Lung (tissue), 12 donors: ENCODE measurements around the gene HSD11B1. TPM values are rescaled to one million over a fixed set of nuclear protein-coding genes. Genes with fewer than 3 reads are reported as not detected.
A peak's percentile ranks its signal among the peaks of the same experiment; 100 is the strongest.

Experiments
- ATAC-seq: fragments of 200-7000 bp; cut with Tn5 transposase; one replicate; pipeline ENCODE4 v1.9.1; 2020; ENCODE audit warnings: moderate number of reproducible peaks; ENCODE audit not compliant: insufficient read depth, low FRiP score
- DNase-seq, 3 donors: peaks; one replicate each; pipeline ENCODE4 v3.0.0-alpha.2; 2013 to 2017
- H3K27ac ChIP-seq, 2 donors: one replicate each; pipeline ENCODE4 v1.5.1; 2013; ENCODE audit warnings: mild to moderate bottlenecking in 2 of 2, moderate library complexity in 2 of 2, control low read depth in 1 of 2, inconsistent platforms in 1 of 2, low read depth in 1 of 2, low read length in 1 of 2
- H3K27me3 ChIP-seq, 3 donors: one replicate each; pipeline ENCODE4 v1.5.1; 2013; ENCODE audit warnings: low read length in 2 of 3; ENCODE audit not compliant: control insufficient read depth in 3 of 3, insufficient read depth in 3 of 3
- H3K36me3 ChIP-seq, 4 donors: one replicate each; pipeline ENCODE4 v1.5.1; 2013; ENCODE audit warnings: low read length in 4 of 4, mild to moderate bottlenecking in 1 of 4, moderate library complexity in 1 of 4; ENCODE audit not compliant: control insufficient read depth in 4 of 4, insufficient read depth in 4 of 4
- H3K4me1 ChIP-seq, 5 donors: one replicate each; pipeline ENCODE4 v1.5.1; 2013; ENCODE audit warnings: low read length in 5 of 5, mild to moderate bottlenecking in 2 of 5, moderate library complexity in 1 of 5; ENCODE audit not compliant: control insufficient read depth in 5 of 5, insufficient read depth in 5 of 5
- H3K4me3 ChIP-seq: one replicate; pipeline ENCODE4 v1.5.1; 2013; ENCODE audit warnings: mild to moderate bottlenecking, control low read depth, moderate library complexity
- H3K9ac ChIP-seq, 2 donors: one replicate each; pipeline ENCODE4 v1.5.1; 2013; ENCODE audit warnings: low read length in 2 of 2, control low read depth in 1 of 2; ENCODE audit not compliant: insufficient read depth in 1 of 2
- H3K9me3 ChIP-seq, 4 donors: one replicate each; pipeline ENCODE4 v1.5.1; 2013; ENCODE audit warnings: low read length in 3 of 4, mild to moderate bottlenecking in 1 of 4, moderate library complexity in 1 of 4; ENCODE audit not compliant: control insufficient read depth in 4 of 4, insufficient read depth in 3 of 4
- CTCF ChIP-seq: IDR thresholded peaks from 2 replicates; pipeline ENCODE4 v1.5.1; 2012; ENCODE audit warnings: mild to moderate bottlenecking; ENCODE audit errors: control extremely low read depth, extremely low read depth
- WGBS, 2 donors: extraction: QIAGEN DNeasy Blood & Tissue Kit; methylation state at CpG; one replicate each; pipeline ENCODE4 v1.1.7; 2013; 5-methylcytosine and 5-hydroxymethylcytosine counted together
- polyA plus RNA-seq, 2 donors: library from polyadenylated mRNA; stranded (reverse); fragments of 200-250 nt; gene quantifications; one replicate each; pipeline ENCODE4 v1.2.1, GENCODE V29; 2013
- total RNA-seq, 2 donors: library from RNA; depleted of rRNA in 1 of 2; stranded (reverse); fragments of >200 nt in 1 of 2; gene quantifications; one replicate each; pipeline ENCODE4 v1.2.1, GENCODE V29; 2014 to 2021
- donor health status: control.
- donor health status: control.
- donor health status: Bipolar disorder and iron deficiency.
- donor health status: healthy.
- donor health status: DM: yes; HTN: yes; CAD: no.

Gene HSD11B1
- total and polyA plus RNA-seq, 4 donors, result 6.5 to 74.6 (median 25.4) TPM

GRCh38 chr1:209672705-209673630 is 31.7 kb upstream of the HSD11B1 start:
- TF ChIP-seq CTCF, result no peak
- no peak overlapping the region for H3K9ac ChIP-seq
- H3K4me3 ChIP-seq, result no peak overlapping the region
- H3K27me3 ChIP-seq, result no peaks in the 10 kb centered on the region
- peaks cover 8 to 33% (median 15%) of the 10 kb centered on the region in 5 donors for H3K4me1 ChIP-seq
- peaks cover 0 to 3% (median 0%) of the 10 kb centered on the region in 4 donors for H3K9me3 ChIP-seq
- peak overlapping the region in 1 of 2 donors; percentile 59 for H3K27ac ChIP-seq
- ATAC-seq (no peak), DNase-seq (no peak)
- peaks cover 0 to 3% (median 1%) of the 10 kb centered on the region in 4 donors for H3K36me3 ChIP-seq
- 32 to 54% methylated on average over 5 of the region's 5 CpGs for WGBS, 2 donors

- H3K27me3 ChIP-seq, result no peaks in the 10 kb centered on the region
- 29 to 45% methylated on average over 7 of the region's 7 CpGs for WGBS, 2 donors
- DNase-seq (peak in 2 of 3 donors; percentile 17 to 45), ATAC-seq (peak; percentile 62)
- H3K4me1 ChIP-seq, result peaks cover 8 to 33% (median 15%) of the 10 kb centered on the region in 5 donors
- peaks cover 0 to 3% (median 1%) of the 10 kb centered on the region in 4 donors for H3K36me3 ChIP-seq
- H3K4me3 ChIP-seq, result no peak overlapping the region
- H3K9me3 ChIP-seq, result peaks cover 0 to 3% (median 0%) of the 10 kb centered on the region in 4 donors
- H3K9ac ChIP-seq, result no peak overlapping the region
- H3K27ac ChIP-seq, result peak overlapping the region; percentile 59 to 76
- TF ChIP-seq CTCF, result no peak
These were observed 30.8 kb upstream of the HSD11B1 start for GRCh38 chr1:209673631-209674417.

GRCh38 chr1:209674957-209675564 is 29.6 kb upstream of the HSD11B1 start, which contains the start of gene G0S2:
G0S2 (plus strand) TSS chr1:209675412; CDS start chr1:209675685, 273 bp downstream.
- WGBS, 2 donors, result 2 to 4% methylated on average over 43 to 47 of the region's 47 CpGs
- peak; percentile 71 for ATAC-seq
- Histone ChIP-seq H3K27me3 (no peaks in the 10 kb centered on the region), H3K4me1 (peaks cover 8 to 33% (median 15%) of the 10 kb centered on the region in 5 donors), H3K4me3 (peak within 1 kb of the TSS; percentile 44), H3K9me3 (peaks cover 0 to 3% (median 0%) of the 10 kb centered on the region in 4 donors), H3K36me3 (peaks cover 0 to 3% (median 1%) of the 10 kb centered on the region in 4 donors), H3K27ac (peak within 1 kb of the TSS; percentile 62 to 79), H3K9ac (peak within 1 kb of the TSS; percentile 42 to 79)
- peak; percentile 90 to 95 (median 93) for DNase-seq
- TF ChIP-seq CTCF, result no peak
